HT1080 (cell line): ENCODE data around the gene COL6A1. TPM values are rescaled to one million over a fixed set of nuclear protein-coding genes. Genes with fewer than 3 reads are reported as not detected.
"Not testable (repeated sequence)": the region's sequence is repeated elsewhere in the genome, so short reads cannot be mapped to it uniquely, and the experiment has no call there.

Experiments
- DNase-seq: peaks from one replicate; pipeline ENCODE4 v3.0.0-alpha.2; 2015; ENCODE audit warnings: low read depth
- total RNA-seq: library from RNA; depleted of rRNA; stranded (reverse); fragments of >200 nt; shearing (Covaris generic); gene quantifications from 2 replicates; pipeline ENCODE4 v1.2.3, GENCODE V29; 2014; rRNA removed

COL6A1 gene
- total RNA-seq, 1 experiment from 2014 or later, result 95.1 TPM

DNA sequence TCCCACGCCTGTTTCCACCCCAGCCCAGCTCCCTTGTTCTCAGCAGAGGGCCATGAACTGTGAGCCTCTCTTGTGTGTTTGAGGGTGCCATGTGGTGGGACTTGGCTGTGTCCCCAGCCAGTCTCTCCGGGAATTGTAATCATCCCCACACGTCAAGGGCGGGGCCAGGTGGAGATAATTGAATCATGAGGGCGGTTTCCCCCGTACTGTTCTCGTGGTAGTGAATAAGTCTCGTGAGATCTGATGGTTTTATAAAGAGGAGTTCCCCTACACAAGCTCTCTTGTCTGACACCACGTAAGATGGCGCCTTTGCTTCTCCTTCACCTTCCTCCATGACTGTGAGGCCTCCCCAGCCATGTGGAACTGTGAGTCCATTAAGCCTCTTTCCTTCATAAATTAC, 59.1 kb downstream of the COL6A1 start:
- DNase-seq, result no peak

DNA sequence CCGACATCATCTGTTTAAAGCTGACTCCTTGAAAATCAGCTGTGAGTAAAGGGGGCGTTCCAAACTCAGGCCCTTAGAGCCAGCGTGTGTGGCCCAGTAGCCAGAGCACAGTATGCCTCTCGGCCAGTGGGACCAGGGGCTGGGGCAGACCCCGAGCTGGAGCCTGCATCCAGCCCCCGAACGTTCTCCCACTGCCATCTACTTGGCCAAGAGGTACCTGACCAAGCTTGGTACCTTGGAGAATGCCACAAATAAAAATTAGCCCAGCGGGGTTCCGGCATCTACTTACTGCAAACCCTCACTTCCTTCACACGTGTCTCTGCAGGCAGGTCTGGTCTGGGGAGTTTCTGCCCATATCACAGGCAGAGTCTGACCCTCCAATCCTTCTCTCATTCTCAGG, 59.6 kb downstream of the COL6A1 start:
- no peak for DNase-seq

DNA sequence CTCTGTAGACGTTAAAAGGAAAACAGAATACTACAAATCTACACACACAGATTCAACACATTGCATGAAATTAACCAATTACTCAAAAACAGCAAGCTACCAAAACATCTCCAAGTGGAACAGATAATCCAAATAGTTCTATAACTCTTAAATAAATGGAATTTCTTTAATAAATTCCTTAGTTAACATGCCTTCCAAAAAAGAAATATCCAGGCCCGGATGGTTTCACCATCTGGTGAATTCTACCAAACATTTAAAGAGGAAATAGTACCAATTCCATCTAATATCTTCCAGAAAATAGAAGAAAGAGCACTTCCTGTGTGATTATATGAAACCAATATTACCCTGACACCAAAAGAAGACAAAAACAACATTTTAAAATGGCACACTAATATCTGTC, 63.6 kb downstream of the COL6A1 start:
- DNase-seq, result no peak

DNA sequence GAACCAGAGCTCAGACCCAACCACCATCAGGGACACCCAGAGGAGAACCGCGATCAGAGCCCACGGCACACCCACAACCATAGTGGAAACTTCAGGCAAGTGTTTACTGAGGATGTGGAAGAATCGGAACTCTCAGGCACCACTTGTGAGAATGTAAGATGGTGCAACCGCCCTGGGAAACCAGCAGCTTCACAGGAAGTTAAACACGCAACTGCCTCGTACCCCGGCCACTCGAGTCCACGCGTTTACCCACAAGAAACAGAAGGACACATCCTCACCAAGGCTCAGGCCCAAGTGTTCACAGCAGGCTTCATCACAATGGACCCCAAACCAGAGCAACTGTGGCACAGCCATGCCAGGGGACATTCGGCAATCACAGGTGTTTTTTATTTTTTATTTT, 64.9 kb downstream of the COL6A1 start:
- no peak for DNase-seq

DNA sequence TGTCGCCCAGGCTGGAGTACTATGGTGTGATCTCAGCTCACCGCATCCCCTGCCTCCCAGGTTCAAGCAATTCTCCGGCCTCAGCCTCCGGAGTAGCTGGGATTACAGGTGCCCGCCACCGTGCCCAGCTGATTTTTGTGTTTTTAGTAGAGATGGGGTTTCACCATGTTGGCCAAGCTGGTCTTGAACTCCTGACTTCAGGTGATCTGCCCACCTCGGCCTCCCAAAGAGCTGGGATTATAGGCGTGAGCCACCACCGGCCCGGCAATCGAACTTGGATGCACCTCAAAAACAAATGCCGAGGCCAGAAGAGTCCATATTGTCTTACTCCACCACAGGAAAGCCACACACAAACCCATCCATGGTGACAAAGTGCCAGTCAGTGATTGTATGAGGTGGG, 65.3 kb downstream of the COL6A1 start:
- DNase-seq, result not testable (repeated sequence)

DNA sequence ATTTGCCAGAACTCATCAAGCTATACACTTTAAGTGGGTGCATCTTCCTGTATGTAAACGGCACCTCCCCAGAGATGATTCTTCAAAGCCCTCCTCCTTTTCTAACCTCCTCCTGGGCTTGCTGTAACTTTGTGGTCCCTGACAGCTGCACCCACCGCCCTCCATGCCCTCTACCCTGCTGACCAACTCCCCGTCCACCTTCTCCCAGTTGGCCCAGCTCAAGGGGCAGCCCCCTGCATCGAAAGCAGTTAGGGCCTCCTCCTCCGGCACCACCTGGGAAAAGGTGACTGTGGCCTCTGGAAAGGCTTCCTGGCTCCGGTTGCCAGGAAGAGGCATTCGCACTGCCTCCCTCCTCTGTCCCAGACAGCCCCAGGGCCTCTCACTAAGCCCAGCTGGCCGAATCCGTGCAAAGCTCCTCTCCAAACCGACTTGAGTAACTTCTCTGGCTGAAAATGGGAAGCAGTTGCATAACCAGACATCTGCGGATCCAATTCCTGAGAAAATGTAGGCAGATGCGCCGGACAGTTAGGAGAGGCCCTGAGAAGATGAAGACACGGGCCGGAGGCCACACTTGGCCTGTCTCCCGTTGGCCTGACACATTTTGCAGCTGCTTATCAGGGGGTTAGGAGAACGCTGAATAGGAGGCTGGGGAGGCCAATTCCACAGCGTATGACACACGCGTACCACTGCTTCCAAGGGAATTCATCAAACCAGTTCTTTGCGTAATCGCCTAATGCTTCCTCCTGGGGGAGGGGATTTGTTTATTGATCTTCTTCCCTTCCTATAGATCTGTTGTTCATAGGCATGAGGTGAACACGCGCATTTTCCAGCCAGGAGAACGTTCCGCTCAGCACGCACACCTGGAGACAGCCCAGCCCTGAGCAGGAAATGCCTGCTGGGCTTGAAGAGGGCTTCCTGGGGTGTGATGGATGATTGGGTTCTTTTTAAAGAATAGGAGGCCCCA, 67.6 kb downstream of the COL6A1 start:
- DNase-seq, result peak; percentile 48

DNA sequence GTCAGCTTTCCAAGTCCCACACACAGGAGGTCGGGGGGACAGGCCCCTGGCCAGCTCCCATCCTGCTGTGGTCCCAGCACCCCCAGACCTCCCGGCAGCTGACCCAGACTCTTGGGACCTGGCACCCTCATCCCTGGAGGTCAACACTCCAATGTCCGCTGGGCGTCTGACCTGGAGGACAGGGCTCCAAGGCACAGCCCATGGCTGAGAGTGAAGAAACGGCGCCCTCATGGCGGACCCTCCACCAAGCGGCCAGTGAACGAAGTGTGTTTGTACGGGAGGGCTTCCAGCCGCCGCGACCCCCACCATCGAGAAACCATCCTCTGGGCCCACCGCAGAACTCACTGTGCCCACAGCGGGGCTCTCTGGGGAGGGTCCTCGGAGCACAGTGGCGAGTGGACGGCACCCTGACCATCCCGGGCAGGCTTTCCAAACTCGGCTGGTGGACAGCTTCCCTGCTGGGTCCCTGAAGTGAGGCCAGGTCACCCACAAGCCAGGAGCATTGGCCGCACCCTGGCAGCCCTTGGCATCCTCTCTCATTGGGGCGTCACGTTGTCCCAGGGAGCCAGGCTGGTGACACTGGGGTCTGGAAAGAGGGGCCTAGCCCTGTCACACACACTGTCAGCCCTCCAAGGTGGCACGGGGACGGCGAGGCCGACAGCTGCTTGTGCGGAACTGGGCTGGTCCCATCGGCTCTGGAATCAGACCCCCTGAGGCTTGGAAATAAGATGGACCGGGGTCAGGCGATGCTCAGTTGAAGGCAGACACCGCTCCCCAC, 68.5 kb downstream of the COL6A1 start:
- no peak for DNase-seq

DNA sequence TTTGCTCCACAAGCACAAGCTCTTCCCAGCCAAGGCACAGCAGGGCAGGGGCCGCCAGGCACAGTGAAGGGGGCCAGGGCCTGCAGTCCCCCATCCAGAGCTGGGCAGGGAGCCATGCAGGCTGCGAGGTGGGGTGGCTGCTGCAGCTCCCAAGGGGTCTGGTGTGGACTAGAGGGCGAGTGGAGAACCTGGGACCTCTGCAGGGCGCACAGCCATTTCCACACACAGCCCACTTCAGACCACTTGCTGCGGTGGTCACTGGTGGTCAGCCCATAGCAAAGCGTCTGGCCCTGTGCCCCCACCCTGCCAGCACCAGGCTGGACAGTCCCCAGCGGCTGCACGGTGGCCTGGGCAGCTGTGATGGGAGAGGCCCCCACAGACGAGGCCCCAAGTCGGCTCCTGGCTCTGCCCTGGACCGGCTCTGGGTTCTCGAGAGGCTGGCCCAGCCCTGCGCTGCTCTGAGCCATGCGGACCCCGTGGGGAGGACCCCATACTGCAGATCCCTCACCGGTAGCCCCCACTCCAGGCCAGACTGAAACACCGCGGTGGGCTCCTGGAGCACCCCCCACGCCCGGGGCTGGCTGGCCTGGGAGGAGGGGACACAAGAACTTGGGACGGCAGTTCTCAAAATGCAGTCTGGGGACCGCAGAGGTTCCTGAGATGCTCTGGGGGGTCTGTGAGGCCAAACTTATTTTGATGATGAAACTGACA, 69.3 kb downstream of the COL6A1 start:
- no peak for DNase-seq

DNA sequence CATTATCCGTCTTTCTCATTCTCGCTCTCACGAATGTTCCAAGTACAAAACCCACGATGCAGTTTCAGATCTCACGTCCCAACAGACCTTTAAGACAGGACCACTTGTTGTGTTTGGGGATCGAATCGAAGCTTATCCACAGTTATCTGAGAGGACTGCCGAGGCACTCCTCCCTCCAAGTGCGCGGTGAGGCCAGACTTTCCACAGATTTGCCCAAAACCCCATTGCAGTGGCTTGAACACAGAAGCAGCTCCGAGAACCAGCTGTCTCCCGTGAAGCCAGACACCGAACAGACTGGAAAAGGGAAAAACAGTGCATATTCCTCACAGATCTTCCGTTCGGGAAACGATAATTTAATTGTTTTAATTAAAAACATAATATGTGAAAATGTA, 69.8 kb downstream of the COL6A1 start:
- DNase-seq, result no peak

DNA sequence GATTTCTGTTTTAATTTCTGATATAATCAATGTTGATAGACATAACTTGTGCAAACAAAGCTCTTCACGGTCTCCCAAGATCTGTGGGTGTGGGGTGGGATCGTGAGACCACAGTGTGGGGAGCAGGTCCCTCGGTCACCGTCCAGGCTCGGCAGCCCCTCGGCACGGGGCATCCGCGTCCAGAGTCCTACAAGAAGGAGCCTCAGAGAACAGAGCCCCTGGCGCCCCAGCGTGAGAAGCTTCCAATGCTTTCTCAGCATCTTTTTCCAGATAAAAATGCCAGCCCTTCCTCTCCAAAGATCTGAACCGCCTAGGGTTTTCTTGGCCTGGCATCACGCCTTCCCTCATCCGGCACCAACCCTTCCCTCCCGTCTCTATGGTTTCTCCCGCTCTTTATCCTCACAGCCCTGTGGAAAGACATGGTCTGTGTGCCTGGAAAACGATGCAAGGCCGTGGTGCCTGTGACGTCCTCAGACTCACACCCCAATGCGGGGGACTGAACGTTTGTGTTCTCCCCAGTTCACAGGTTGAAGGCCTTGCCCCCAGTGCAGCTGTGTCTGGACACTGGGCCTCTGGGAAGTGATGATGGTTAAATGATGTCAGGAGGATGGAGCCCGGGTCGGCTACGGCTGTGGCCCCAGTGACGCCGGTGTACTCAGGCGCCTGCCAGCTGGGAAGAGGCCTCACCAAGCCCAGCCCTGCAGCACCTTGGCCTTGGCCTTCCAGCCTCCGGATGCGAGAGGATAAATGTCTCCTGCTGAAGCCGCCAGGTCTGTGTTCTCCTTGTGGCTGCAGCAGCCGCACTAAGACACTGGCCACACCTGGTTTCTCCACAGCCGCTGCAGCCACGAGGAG, 70.5 kb downstream of the COL6A1 start:
- no peak for DNase-seq

DNA sequence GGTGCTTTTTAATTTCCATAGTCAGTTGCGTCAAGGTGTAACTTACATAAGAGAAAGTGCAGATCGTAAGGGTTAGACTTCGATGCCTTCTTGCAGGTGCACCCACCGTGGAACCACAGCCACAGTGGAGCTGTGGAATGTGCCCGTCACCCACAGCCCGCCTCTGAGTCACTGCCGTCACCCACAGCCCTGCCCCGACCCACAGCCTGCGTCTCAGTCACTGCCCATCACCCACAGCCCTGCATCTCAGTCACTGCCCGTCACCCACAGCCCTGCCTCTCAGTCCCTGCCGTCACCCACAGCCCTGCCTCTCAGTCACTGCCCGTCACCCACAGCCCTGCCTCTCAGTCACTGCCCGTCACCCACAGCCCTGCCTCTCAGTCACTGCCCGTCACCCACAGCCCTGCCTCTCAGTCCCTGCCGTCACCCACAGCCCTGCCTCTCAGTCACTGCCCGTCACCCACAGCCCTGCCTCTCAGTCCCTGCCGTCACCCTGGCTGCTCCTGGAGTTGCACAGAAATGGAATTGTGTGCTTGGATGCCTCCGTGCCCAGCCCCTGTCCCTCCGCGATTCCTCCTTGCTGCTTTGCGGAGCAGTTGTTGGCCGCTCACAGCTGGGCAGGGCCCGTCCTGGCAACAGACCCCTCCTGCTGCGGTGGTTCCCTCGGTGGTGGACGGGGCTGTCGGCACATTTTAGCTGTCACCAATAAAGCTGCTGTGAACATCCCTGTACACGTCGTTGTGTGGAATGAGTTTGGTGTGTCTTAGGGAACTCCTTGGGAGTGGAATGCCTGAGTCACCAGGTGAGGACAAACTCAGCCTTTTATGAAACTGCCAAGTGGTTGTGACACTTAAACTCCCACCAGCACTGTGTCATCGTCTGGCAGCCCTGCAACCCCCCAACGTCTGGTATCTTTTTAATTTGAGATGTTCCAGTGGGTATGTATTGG, 71.4 kb downstream of the COL6A1 start:
- DNase-seq, result peak; percentile 23

DNA sequence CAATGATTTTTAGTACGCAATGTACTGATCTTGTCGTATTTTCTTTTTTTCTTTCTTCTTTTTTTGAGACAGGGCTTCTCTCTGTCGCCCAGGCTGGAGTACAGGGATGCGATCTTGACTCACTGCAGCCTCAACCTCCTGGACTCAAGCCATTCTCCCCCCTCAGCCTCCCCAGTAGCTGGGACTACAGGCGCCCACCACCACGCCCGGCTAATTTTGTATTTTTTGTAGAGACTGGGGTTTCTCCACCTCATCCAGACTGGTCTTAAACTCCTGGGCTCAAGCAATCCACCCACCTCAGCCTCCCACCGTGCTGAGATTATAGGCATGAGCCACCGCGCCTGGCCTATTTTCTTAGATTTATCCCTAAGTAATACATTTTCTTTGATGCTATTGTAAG, 72.5 kb downstream of the COL6A1 start:
- no peak for DNase-seq

DNA sequence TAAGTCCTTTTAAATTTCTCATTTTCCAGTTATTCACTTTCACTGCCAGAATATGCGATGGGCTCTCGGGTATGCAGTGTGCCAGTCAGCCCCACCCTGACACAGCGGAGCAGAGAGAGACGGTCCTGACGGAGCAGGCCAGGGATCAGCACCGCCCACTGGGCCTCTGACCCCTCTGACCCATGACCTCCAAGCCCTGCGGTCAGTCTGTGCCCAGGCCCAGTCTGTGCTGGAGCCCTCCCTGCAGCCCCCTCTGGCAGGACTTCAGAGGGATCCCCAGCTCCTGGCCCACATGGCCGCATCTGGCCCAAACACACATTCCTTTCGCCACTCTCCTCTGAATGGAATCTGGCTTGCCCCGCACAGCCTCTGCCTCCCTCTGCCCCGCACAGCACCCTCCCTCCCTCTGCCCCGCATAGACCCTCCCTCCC, 72.9 kb downstream of the COL6A1 start:
- no peak for DNase-seq

Other genes starting within 250 kb of the COL6A1 start
- 58.8 and 62.8 TPM in 2 replicates for gene COL6A2, start 116.3 kb downstream of the COL6A1 start, total RNA-seq
- gene FTCD, start 173.8 kb downstream of the COL6A1 start, total RNA-seq, result 0.13 and 0.69 TPM in 2 replicates
- 10.9 and 16.4 TPM in 2 replicates for gene SPATC1L, start 202.7 kb downstream of the COL6A1 start, total RNA-seq
- gene LSS, start 247.0 kb downstream of the COL6A1 start, total RNA-seq, result 74.2 and 85.5 TPM in 2 replicates